H1 (cell line): ENCODE results near the gene INSIG1. TPM values are rescaled to one million over a fixed set of nuclear protein-coding genes. Genes with fewer than 3 reads are reported as not detected.
A peak's percentile ranks its signal among the peaks of the same experiment; 100 is the strongest.

Experiments used
- CTCF ChIA-PET: fragments of 300-600 bp; sonication (Branson Sonifier 250); formaldehyde crosslinking; loops from one replicate; lab custom pipeline; 2021; ENCODE audit not compliant: partially characterized antibody; lab: Charles Lee
- POLR2A ChIA-PET: fragments of 300-600 bp; sonication (Branson Sonifier 250); formaldehyde crosslinking; loops from one replicate; lab custom pipeline; 2021; ENCODE audit warnings: inconsistent platforms; ENCODE audit not compliant: partially characterized antibody; lab: Charles Lee
- DNase-seq, 2 experiments: peaks; one replicate each; pipeline versions ENCODE4 v3.0.0 to v3.0.0-alpha.2; 2010 to 2022; ENCODE audit warnings: low spot score in 2 of 2, low read depth in 1 of 2, mixed read lengths in 1 of 2
- FAIRE-seq: peaks from 2 replicates; lab custom pipeline; 2011; peaks lifted over from hg19 to GRCh38; lab: Jason Lieb, UNC
- H2AFZ ChIP-seq: 2 replicates; pipeline ENCODE4 v1.8.1; 2012; ENCODE audit warnings: low read length, inconsistent platforms
- H2AK5ac ChIP-seq: 2 replicates; pipeline ENCODE4 v1.6.1; 2013; ENCODE audit warnings: low read depth, low read length
- H2BK120ac ChIP-seq: replicated peaks from 2 replicates; pipeline ENCODE3; 2013; ENCODE audit warnings: low read depth, low read length, inconsistent platforms
- H2BK12ac ChIP-seq: 2 replicates; pipeline ENCODE4 v1.6.1; 2013; ENCODE audit warnings: low read depth, low read length
- H2BK15ac ChIP-seq: 2 replicates; pipeline ENCODE4 v1.6.1; 2013; ENCODE audit warnings: low read length
- H2BK20ac ChIP-seq: 2 replicates; pipeline ENCODE4 v1.6.1; 2013; ENCODE audit warnings: low read length
- H2BK5ac ChIP-seq: 2 replicates; pipeline ENCODE4 v1.6.1; 2013; ENCODE audit warnings: low read depth, low read length
- H3K14ac ChIP-seq: 2 replicates; pipeline ENCODE4 v1.6.1; 2013; ENCODE audit warnings: inconsistent platforms; ENCODE audit not compliant: insufficient read length
- H3K18ac ChIP-seq: 2 replicates; pipeline ENCODE4 v1.6.1; 2013; ENCODE audit warnings: low read length; ENCODE audit errors: extremely low read depth
- H3K23ac ChIP-seq: 2 replicates; pipeline ENCODE4 v1.6.1; 2013; ENCODE audit warnings: inconsistent platforms; ENCODE audit not compliant: insufficient read length
- H3K23me2 ChIP-seq: 2 replicates; pipeline ENCODE4 v1.6.1; 2013; ENCODE audit warnings: low read depth, low read length
- H3K27ac ChIP-seq: 2 replicates; pipeline ENCODE4 v1.6.1; 2011; ENCODE audit warnings: low read depth, low read length, inconsistent platforms
- H3K27me3 ChIP-seq, 4 experiments: replicated peaks in 1 of 4; 1 replicate in 1 of 4; 2 replicates in 3 of 4; pipeline versions ENCODE4 v1.6.1 to v1.8.1; 2011 to 2013; ENCODE audit warnings: low read length in 3 of 4, mild to moderate bottlenecking in 3 of 4, inconsistent platforms in 2 of 4, mixed read lengths in 2 of 4, moderate library complexity in 1 of 4; ENCODE audit not compliant: control insufficient read depth in 3 of 4, insufficient read depth in 3 of 4; ENCODE audit errors: extremely low read depth in 1 of 4
- H3K36me3 ChIP-seq, 4 experiments: 2 replicates each; pipeline versions ENCODE4 v1.6.1 to v1.8.1; 2011 to 2013; ENCODE audit warnings: mild to moderate bottlenecking in 4 of 4, low read length in 3 of 4, moderate library complexity in 2 of 4, control low read depth in 1 of 4, inconsistent platforms in 1 of 4; ENCODE audit not compliant: insufficient read depth in 4 of 4, control insufficient read depth in 2 of 4
- H3K4ac ChIP-seq: replicated peaks from 2 replicates; pipeline ENCODE3; 2013; ENCODE audit warnings: low read length, low read depth, mixed read lengths, inconsistent platforms; ENCODE audit not compliant: insufficient read length
- H3K4me1 ChIP-seq, 4 experiments: replicated peaks in 1 of 4; 1 replicate in 1 of 4; 2 replicates in 3 of 4; pipeline versions ENCODE4 v1.6.1 to v1.8.1; 2011 to 2013; ENCODE audit warnings: low read length in 3 of 4, inconsistent platforms in 2 of 4, mixed read lengths in 1 of 4; ENCODE audit not compliant: insufficient read depth in 4 of 4, control insufficient read depth in 3 of 4
- H3K4me2 ChIP-seq, 2 experiments: 2 replicates each; pipeline versions ENCODE4 v1.6.1 to v1.8.1; 2011 to 2013; ENCODE audit warnings: low read depth in 2 of 2, low read length in 2 of 2, control low read depth in 1 of 2, inconsistent platforms in 1 of 2, mild to moderate bottlenecking in 1 of 2; ENCODE audit not compliant: insufficient read depth in 1 of 2
- H3K4me3 ChIP-seq, 4 experiments: fragments of 200-600, 300-600 bp in 1 of 4; sonication (generic), shearing (Covaris generic), sonication (Bioruptor Twin) in 1 of 4; 2 replicates each; pipeline versions ENCODE4 v1.5.1 to v1.8.1; 2011 to 2016; ENCODE audit warnings: low read length in 4 of 4, low read depth in 3 of 4, control low read depth in 2 of 4, inconsistent platforms in 2 of 4, mild to moderate bottlenecking in 2 of 4, mixed read lengths in 1 of 4, moderate library complexity in 1 of 4; ENCODE audit not compliant: insufficient read depth in 2 of 4; ENCODE audit errors: extremely low read depth in 1 of 4
- H3K56ac ChIP-seq: replicated peaks from 2 replicates; pipeline ENCODE3; 2013; ENCODE audit warnings: low read depth, mild to moderate bottlenecking, mixed read lengths, low read length, inconsistent platforms; ENCODE audit not compliant: insufficient read length
- H3K79me1 ChIP-seq: 2 replicates; pipeline ENCODE4 v1.6.1; 2013; ENCODE audit warnings: low read depth, low read length, control low read depth
- H3K79me2 ChIP-seq, 2 experiments: 2 replicates each; pipeline versions ENCODE4 v1.6.1 to v1.8.1; 2012 to 2013; ENCODE audit warnings: low read length in 2 of 2, mild to moderate bottlenecking in 2 of 2, inconsistent platforms in 1 of 2; ENCODE audit not compliant: insufficient read depth in 2 of 2, control insufficient read depth in 1 of 2
- H3K9ac ChIP-seq, 4 experiments: replicated peaks in 1 of 4; 1 replicate in 1 of 4; 2 replicates in 3 of 4; pipeline versions ENCODE4 v1.6.1 to v1.8.1; 2011 to 2013; ENCODE audit warnings: low read depth in 3 of 4, low read length in 3 of 4, control low read depth in 2 of 4, mild to moderate bottlenecking in 2 of 4, moderate library complexity in 2 of 4, inconsistent platforms in 1 of 4; ENCODE audit errors: extremely low read depth in 1 of 4
- H3K9me3 ChIP-seq, 2 experiments: 2 replicates each; pipeline versions ENCODE4 v1.6.1 to v1.8.1; 2012 to 2013; ENCODE audit warnings: mild to moderate bottlenecking in 2 of 2, moderate library complexity in 2 of 2, control low read depth in 1 of 2, inconsistent platforms in 1 of 2, low read depth in 1 of 2, low read length in 1 of 2, mixed read lengths in 1 of 2; ENCODE audit not compliant: insufficient read depth in 2 of 2
- H4K20me1 ChIP-seq, 2 experiments: replicated peaks in 1 of 2; 2 replicates each; pipeline versions ENCODE3 to v1.8.1; 2011 to 2013; ENCODE audit warnings: inconsistent platforms in 2 of 2, low read length in 2 of 2, mild to moderate bottlenecking in 1 of 2; ENCODE audit not compliant: insufficient read depth in 2 of 2, control insufficient read depth in 1 of 2
- H4K5ac ChIP-seq: 2 replicates; pipeline ENCODE4 v1.6.1; 2013; ENCODE audit warnings: low read length, low read depth, mixed read lengths, inconsistent platforms; ENCODE audit not compliant: insufficient read length
- H4K8ac ChIP-seq: 2 replicates; pipeline ENCODE4 v1.8.0; 2013; ENCODE audit warnings: mild to moderate bottlenecking, moderate library complexity, low read length, inconsistent platforms; ENCODE audit not compliant: insufficient read depth; ENCODE audit errors: extremely low read depth
- H4K91ac ChIP-seq: replicated peaks from 2 replicates; pipeline ENCODE3; 2013; ENCODE audit warnings: low read length, mixed read lengths, inconsistent platforms; ENCODE audit not compliant: insufficient read length
- WGBS, 2 experiments: shearing (Covaris generic) in 1 of 2; methylation state at CpG; one replicate each; pipeline versions ENCODE4 v1.1.6 to v1.1.7; 2013 to 2015; ENCODE audit warnings: low lambda C conversion rate in 2 of 2, mixed read lengths in 2 of 2, inconsistent platforms in 1 of 2, low coverage in 1 of 2, missing lambda C conversion rate in 1 of 2; ENCODE audit not compliant: insufficient replicate concordance in 2 of 2, insufficient coverage in 1 of 2, insufficient read length in 1 of 2; ENCODE audit errors: extremely low coverage in 1 of 2, missing lambda C conversion rate in 1 of 2; 5-methylcytosine and 5-hydroxymethylcytosine counted together
- polyA plus RNA-seq, 7 experiments: library from polyadenylated mRNA; depleted of rRNA in 3 of 7; stranded (reverse) in 5 of 7; unstranded in 2 of 7; fragments of >200 nt in 5 of 7; fragments of 200-250 nt in 2 of 7; gene quantifications; 1 replicate in 5 of 7; 2 replicates in 1 of 7; 4 replicates in 1 of 7; pipeline versions ENCODE4 v1.2.1 to v1.2.3, GENCODE V29; 2011 to 2013; ENCODE audit warnings: missing spikeins in 2 of 7, mixed read lengths in 2 of 7
- total RNA-seq: library from RNA; stranded (reverse); fragmentation: NEBNext Ultra II Directional; extraction: Animal tissue kit (Norgen Biotek cat#: 25700); gene quantifications from 2 replicates; pipeline ENCODE4 v1.2.1, GENCODE V29; 2021
- TF ChIP-seq, protein P1 (sequence below): IDR thresholded peaks from 2 replicates; pipeline ENCODE4 v1.6.1; 2012; ENCODE audit warnings: inconsistent platforms

INSIG1 gene
- total and polyA plus RNA-seq, 2 of the 8 experiments (the other 6 are each of a cell fraction or from before 2014, with no cell fraction given) = 40.0 to 58.4 TPM

DNA sequence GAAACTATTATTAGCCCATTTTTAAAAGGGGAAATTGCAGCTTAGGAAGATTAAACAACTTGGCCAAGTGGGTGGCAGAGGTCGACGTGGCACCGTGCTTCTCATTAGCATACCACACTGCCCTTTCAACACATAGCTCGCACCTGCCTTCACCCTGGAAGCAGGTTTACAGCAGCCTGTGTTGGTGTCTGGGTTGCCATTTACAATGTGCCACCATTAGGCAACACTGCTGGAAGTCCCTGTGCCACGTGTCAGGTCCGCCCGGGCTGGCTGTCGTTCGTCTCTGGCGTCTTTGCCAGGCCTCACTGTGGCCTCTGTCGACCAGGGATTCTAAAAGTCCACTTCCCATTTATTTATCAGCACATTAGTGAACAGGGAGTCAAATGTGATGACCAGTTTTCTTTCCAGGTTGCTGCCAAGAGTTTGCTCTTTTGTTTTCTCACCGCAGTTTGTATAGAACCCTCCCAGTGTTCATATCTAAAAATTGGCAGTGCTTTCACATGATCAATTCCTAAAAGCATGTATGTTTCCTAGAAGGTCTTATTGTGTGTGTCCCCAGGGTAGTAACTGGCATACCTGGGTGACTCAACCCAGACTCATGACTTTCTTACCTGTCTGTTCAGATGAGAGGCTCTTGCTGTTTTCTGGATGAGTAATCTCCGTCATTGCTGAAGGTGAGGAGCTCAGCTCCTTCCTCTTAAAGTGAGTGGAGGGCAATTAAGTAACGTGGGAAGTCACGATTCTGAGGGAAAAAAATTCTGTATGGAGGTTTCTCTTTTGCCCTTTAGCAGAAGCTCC, 9.2 kb downstream of the INSIG1 start:
- FAIRE-seq (no peak), DNase-seq (no peak)
- Histone ChIP-seq H3K56ac (no peak overlapping the region), H3K9me3 (no peaks in the 10 kb centered on the region), H3K4me1 (no peaks in the 10 kb centered on the region; a peak in 1 of 7 replicates), H3K79me1 (peaks cover 6% of the 10 kb centered on the region), H3K9ac (no peak overlapping the region), H4K91ac (no peak overlapping the region), H3K27ac (no peak overlapping the region), H4K8ac (no peak overlapping the region), H3K27me3 (no peaks in the 10 kb centered on the region), H3K4me3 (no peak overlapping the region), H2AFZ (no peak overlapping the region), H3K14ac (no peak overlapping the region), H2BK12ac (no peak overlapping the region), H2BK20ac (no peak overlapping the region), H3K23me2 (no peaks in the 10 kb centered on the region), H2AK5ac (no peak overlapping the region), H3K36me3 (peaks cover 5 to 78% (median 29%) of the 10 kb centered on the region in 4 experiments; a peak in 7 of 8 replicates), H3K18ac (no peak overlapping the region), H2BK5ac (peak overlapping the region; percentile 60; the same call in 1 of the 2 replicates), H3K79me2 (peaks cover 3 to 23% of the 10 kb centered on the region in 2 experiments; a peak in 3 of 4 replicates), H3K23ac (no peak overlapping the region), H4K20me1 (peaks cover 8 to 14% of the 10 kb centered on the region in 2 experiments), H3K4me2 (no peak overlapping the region), H2BK15ac (no peak overlapping the region), H4K5ac (no peak overlapping the region), H3K4ac (no peak overlapping the region), H2BK120ac (no peak overlapping the region)
- WGBS, 2 experiments = 92% methylated on average over 15 of the region's 15 CpGs; no CpG with 5 or more reads in 1 of the 2 experiments
- ChIA-PET POLR2A (no interaction called here), CTCF (interaction anchor here (0.6 to 1.9 kb wide), 4 partner anchors 38 to 118 kb away, joined by 3 to 5 read pairs (median 4); no protein-coding TSS in a partner anchor)
- TF ChIP-seq, protein P1, sequence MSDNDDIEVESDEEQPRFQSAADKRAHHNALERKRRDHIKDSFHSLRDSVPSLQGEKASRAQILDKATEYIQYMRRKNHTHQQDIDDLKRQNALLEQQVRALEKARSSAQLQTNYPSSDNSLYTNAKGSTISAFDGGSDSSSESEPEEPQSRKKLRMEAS = no peak
